ENCODE results near the gene COASY.
"Not testable (repeated sequence)": the region's sequence is repeated elsewhere in the genome, so short reads cannot be mapped to it uniquely, and the experiment has no call there.

COASY gene

DNA sequence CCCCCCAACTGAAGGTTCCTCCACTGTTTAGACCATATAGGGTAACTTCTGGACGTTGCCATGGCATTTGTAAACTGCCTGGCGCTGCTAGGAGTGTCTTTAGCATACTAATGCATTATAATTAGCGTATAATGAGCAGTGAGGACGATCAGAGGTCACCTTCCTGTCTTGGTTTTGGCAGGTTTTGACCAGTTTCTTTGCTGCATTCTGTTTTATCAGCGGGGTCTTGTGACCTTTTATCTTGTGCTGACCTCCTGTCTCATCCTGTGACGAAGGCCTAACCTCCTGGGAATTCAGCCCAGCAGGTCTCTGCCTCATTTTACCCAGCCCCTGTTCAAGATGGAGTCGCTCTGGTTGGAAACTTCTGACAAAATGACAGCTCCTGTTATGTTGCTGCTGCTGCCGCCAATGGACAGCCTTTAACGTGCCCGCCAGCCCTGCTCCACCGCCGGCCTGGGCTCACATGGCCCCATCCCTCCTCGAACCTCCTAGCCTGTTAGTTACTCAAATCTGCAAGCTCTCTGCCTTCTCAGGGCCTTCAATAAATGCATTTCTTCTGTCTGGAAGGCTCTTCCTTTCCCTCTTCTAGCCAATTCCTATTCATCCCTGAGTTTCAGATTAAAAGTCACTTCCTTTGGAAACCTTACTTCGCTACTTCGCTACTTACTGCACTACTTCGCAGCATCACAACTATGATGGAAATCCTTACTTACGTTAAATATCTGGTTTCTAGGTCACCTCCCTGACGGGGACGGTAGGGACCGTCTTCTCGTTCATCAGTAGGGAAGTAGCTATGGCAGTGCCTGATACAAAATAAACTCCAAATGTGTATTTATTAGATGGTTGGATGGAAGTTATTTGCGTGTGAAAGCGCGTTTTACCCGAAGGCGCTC lies 26.5 kb upstream of the COASY start:
- no peak for DNase-seq

DNA sequence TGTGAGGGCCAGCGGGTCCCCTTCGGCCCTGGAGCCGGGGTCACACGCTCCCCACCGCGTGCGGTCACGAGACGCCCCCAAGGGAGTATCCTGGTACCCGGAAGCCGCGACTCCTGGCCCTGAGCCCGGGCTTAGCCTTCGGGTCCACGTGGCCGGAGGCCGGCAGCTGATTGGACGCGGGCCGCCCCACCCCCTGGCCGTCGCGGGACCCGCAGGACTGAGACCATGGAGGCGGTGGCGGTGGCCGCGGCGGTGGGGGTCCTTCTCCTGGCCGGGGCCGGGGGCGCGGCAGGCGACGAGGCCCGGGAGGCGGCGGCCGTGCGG lies 25.9 kb upstream of the COASY start, which contains the start of gene NAGLU:
NAGLU (plus strand) TSS at position 194 of the 324 bp plus-strand sequence; CDS start at position 226, 32 bp downstream.
- peak; percentile 85 for DNase-seq

DNA sequence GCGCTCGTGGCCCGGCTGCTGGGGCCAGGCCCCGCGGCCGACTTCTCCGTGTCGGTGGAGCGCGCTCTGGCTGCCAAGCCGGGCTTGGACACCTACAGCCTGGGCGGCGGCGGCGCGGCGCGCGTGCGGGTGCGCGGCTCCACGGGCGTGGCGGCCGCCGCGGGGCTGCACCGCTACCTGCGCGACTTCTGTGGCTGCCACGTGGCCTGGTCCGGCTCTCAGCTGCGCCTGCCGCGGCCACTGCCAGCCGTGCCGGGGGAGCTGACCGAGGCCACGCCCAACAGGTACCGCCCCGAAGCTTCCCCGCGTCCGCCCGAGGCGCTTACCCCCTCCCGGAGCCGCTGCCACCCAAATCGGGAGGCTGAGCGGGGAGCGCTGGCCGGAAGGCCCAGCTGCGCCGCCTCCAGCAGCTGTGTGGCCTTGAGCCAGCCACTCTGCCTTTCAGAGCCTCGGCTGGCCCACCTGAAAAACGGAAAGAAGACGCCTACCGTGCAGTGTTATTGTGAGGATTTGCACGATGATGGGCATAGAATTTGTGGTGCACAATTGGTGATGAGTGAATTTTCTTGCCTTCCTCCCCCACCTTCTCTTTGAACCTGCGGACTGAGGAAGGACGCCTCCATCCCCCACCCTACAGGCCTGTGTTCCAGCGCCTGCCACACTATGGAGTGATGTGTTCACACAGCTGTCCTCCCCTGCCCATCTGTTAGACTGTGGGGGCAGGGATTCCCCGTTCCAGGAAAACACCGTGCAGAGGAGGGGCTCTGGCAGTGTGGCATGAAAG lies 25.4 kb upstream of the COASY start:
- peak; percentile 84 for DNase-seq

DNA sequence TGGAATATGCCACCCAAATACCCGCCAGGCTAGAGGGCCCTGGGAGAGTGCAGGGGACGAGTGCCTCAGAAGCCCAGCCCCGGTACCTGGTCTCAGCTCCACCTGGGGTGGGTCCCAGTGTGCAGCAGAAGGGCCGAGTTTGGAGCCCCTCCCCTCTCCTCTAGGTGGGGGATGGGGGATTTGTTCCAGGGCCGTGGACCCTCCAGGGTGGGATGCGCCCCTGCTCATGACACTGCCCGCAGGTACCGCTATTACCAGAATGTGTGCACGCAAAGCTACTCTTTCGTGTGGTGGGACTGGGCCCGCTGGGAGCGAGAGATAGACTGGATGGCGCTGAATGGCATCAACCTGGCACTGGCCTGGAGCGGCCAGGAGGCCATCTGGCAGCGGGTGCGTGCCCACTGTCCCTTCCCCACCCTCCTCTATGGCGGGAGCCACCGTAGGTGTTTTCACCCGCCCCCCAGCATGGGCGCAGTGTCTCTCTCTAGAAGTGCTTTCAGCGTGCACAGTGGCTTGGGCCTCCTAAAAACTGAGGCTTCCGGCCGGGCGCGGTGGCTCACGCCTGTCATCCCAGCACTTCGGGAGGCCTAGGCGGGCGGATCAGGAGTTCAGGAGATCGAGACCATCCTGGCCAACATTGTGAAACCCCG lies 24.7 kb upstream of the COASY start:
- DNase-seq, result no peak

DNA sequence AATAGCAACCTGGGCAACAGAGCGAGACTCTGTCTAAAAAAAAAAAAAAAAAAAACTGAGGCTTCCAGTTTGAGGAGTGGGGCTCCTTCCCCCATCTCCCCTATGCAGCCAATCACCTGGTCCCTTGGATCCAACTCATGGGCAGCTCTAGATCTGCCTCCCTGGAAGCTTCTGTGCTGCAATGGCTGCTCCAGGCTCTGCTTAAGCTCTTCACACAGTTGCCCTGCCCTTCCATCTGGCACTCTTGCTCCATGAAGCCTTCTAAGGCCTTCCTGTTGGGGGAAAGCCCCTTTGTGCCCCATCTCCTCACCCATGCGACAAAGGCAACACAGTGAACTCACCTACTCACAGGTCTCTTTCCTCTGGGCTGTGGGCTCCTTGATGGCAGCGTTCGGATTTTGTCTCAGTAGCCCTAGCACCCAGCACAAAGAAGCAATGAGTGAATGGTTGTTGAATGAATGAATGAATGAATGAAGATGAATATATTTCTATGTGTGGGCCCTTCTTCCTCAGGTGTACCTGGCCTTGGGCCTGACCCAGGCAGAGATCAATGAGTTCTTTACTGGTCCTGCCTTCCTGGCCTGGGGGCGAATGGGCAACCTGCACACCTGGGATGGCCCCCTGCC lies 24.0 kb upstream of the COASY start:
- no peak for DNase-seq

DNA sequence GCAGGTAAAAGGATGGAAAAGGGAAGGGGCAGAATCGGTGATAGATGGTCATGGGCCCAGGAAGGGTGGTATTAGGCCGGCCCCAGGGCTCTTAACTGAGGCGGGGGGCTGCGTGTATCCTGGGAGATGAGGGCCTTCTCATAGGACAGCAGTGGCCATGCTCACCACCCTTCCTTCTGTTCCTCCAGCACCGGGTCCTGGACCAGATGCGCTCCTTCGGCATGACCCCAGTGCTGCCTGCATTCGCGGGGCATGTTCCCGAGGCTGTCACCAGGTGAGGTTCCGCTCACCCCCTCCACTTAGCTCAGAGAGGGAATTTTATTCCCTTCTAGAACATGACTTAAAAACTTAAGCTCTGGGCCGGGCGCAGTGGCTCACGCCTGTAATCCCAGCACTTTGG lies 23.5 kb upstream of the COASY start:
- DNase-seq, result no peak

DNA sequence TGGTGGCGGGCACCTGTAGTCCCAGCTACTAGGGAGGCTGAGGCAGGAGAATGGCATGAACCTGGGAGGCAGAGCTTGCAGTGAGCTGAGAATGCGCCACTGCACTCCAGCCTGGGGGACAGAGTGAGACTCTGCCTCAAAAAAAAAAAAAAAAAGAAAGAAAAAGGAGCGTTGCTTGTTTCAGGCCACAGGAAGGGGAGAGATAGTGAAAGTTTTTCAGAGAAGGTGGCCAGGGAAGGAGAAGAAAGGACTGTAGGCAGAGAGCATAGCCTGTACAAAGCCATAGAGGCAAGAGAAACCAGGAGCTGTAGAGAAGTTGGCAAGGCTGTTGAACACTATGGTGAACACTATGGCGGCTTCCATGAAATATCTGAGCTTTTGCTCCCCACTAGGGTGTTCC lies 21.4 kb upstream of the COASY start:
- not testable (repeated sequence) for DNase-seq

DNA sequence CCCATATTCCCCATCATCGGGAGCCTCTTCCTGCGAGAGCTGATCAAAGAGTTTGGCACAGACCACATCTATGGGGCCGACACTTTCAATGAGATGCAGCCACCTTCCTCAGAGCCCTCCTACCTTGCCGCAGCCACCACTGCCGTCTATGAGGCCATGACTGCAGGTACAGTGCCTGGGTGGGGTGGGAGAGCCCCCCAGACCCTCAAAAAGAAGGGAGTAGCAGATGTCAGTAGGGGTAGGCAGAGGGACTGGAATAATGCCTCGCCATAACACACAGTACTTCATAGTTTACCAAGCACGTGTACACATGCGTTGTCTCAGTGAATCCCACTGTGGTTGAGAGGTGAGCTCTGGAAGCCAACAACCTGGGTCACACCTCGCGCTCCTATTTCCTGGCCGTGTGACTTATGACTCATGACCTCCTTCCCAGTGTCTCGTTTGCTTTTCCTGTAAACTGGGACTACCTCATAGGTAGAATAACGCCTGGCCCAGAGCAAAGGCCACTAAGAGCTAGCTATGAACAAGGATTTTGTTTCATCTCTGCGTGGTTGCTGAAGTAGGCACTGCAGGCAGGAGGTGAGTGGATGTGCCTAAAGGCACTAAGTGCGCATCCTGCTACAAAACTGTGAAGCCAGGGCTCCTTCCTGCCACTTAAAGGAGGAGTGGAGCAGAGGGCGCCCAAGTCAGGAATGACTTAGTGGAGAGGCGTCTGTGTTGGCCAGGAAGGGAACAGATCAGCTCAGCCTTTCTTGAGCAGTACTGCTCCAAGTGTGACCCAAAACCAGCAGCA lies 20.7 kb upstream of the COASY start:
- peak; percentile 59 for DNase-seq

DNA sequence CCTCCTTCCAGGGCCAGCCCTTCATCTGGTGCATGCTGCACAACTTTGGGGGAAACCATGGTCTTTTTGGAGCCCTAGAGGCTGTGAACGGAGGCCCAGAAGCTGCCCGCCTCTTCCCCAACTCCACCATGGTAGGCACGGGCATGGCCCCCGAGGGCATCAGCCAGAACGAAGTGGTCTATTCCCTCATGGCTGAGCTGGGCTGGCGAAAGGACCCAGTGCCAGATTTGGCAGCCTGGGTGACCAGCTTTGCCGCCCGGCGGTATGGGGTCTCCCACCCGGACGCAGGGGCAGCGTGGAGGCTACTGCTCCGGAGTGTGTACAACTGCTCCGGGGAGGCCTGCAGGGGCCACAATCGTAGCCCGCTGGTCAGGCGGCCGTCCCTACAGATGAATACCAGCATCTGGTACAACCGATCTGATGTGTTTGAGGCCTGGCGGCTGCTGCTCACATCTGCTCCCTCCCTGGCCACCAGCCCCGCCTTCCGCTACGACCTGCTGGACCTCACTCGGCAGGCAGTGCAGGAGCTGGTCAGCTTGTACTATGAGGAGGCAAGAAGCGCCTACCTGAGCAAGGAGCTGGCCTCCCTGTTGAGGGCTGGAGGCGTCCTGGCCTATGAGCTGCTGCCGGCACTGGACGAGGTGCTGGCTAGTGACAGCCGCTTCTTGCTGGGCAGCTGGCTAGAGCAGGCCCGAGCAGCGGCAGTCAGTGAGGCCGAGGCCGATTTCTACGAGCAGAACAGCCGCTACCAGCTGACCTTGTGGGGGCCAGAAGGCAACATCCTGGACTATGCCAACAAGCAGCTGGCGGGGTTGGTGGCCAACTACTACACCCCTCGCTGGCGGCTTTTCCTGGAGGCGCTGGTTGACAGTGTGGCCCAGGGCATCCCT lies 18.5 kb upstream of the COASY start:
- DNase-seq, result no peak

DNA sequence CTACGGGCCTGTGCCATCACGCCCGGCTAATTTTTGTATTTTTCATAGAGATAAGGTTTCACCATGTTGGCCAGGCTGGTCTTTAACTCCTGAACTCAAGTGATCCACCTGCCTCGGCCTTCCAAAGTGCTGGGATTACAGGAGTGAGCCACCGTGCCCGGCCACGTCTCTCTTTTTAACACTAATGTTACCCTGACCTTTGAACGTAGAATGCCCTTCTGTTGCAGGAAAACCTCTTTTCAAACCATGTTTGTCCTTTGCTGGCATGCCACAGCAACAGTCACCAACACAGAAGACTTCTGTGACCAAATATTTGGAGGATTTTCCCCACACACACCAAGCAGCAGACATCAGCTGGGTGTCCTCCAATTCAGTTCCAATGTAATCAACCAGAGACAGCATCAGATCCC lies 17.1 kb upstream of the COASY start:
- DNase-seq, result no peak

DNA sequence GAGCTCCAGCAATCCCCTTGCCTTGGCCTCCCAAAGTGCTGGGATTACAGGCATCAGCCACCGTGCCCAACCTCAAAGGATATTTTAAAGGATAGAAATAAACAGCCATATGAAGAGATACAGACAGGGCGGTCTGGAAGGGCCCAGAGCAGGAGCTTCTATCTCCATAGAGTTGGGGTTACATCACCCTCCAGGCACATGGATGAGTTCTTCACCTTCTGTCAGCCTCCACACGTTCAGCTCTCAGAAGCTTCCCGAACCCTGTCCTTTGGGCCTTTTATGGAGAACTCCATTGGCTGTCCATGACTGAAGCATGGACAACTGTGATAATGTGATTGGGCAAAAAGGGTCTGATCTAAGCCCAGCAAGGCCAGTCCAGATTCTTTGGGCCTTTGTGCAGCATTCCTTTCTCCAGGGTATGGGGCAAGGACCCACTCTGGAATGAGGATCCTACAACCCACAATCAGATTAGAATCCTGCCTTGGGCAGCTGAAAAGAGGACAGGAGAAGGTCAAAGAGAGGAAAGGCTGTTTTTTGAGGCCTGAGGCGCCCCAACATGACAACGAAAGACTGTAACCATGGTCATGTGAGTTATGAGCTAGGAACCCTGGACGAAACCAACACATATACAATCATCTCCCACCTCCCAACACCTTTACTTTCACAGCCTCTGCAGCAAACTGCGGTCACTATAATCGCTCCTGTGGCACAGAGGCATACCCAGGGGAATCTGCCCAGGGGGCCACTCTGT lies 16.0 kb upstream of the COASY start:
- not testable (repeated sequence) for DNase-seq

DNA sequence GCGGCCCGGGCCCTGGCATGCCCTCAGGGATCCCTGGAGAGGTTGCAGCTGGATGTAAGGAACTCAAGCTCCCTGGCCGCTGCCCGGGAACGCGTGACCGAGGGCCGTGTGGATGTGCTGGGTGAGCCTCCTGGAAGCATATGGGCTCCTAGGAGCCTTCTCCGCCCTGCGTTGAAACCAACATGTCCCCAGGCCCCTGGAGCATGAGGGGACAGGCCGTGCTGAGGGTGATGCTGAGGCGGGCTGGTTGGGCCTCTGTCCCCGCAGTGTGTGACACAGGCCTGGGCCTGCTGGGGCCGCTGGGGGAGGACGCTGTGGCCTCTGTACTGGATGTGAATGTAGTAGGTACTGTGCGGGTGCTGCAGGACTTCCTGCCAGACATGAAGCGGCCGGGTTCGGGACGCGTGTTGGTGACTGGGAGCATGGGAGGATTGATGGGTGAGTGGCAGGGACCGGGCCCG lies 14.9 kb upstream of the COASY start:
- no peak for DNase-seq

DNA sequence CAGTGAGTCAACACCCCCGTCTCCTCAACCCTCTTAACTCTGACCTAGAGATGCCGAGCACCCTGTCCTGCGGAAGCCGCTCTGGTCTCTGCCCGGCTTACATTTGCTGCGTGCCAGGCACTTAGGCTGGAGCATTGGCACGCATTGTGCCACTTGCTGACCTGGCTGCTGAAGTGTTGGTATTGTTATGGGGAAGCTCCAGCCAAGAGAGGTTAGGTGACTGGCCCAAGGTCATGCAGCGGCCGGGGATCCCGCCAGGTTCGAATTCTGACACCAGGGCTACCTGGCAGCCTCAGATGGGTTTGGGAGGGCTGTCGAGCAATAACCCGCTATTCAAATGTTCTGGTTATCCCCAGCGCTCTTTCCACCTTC lies 14.3 kb upstream of the COASY start:
- DNase-seq, result no peak

DNA sequence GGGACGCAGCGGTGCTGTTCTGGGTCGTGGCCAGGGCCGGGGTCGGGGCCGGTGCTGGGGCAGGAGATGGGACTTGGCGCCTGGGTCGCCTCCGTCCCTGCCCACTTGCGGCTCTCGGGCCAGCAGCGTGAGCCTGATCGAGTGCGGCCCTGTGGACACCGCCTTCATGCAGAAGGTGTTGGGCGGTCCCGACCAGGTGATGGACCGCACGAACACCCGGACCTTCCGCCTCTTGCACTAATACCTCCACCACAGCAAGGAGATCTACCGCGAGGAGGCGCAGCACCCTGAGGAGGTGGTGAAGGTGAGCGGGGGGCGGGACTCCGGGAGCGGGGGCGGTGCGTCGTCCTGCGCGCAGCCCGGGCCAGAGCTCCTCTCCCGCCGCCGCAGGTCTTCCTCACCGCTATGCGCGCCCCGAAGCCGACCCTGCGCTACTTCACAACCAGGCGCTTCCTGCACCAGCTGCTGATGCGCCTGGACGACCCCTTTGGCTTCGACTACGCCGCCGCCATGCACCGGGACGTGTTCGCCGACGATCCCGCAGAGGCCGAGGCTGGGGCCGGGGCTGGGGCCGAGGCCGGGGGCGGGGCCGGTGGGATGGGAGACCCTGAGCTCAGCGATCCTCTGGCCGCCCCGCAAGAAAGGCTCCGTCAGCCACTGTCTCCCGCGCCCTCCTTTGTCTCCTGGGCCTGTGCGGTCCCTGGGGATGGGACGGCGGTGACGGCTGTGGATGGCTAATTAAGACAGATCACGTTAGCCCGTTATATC lies 13.7 kb upstream of the COASY start:
- DNase-seq, result peak; percentile 92

DNA sequence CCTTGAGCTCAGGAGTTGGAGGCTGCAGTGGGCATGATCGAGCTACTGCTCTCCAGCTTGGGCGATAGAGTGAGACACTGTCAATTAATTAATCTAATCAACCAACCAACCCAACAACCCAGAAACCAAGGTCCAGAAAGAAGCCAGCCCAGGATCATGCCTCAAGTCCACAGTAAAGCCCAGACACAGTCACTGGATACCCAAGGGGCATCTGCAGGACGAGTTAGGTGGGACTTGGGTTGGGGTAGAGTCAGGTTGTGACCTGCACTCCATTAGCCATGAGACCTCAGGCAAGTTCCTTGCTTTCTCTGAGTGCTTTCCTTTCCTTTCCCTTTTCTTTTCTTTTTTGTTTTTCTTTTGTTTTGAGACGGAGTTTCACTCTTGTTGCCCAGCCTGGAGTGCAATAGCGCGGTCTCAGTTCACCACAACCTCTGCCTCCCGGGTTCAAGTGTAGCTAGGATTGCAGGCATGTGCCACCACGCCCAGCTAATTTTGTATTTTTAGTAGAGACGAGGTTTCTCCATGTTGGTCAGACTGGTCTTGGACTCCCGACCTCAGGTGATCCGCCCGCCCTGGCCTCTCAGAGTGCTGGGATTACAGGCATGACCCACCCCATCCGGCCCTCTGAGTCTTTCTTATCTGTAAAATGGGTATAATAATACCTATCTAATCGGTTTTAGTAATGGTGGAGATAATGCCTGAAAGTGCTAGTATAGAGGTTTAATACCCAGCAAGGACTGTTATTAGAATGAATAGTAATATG lies 12.8 kb upstream of the COASY start:
- DNase-seq, result no peak

DNA sequence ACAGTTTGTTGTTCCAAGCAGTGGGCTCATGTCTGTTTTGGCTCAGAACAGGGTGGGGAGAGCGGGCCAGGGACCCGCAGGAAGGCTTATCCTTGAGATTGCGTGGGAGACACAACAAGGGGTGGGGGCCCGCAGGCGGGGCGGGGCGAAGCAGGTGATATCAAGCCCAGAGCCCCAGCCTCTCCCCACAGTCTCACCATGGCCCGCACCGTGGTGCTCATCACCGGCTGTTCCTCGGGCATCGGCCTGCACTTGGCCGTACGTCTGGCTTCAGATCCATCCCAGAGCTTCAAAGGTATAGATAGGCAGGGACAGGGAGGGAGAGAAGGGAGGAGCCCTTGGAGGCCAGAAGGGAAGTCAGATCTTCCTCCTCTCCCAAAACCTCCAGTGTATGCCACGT lies 9.2 kb upstream of the COASY start, which contains the start of gene HSD17B1:
HSD17B1 (plus strand) TSS at position 188 of the 400 bp plus-strand sequence; CDS start at position 199, 11 bp downstream.
- not testable (repeated sequence) for DNase-seq

DNA sequence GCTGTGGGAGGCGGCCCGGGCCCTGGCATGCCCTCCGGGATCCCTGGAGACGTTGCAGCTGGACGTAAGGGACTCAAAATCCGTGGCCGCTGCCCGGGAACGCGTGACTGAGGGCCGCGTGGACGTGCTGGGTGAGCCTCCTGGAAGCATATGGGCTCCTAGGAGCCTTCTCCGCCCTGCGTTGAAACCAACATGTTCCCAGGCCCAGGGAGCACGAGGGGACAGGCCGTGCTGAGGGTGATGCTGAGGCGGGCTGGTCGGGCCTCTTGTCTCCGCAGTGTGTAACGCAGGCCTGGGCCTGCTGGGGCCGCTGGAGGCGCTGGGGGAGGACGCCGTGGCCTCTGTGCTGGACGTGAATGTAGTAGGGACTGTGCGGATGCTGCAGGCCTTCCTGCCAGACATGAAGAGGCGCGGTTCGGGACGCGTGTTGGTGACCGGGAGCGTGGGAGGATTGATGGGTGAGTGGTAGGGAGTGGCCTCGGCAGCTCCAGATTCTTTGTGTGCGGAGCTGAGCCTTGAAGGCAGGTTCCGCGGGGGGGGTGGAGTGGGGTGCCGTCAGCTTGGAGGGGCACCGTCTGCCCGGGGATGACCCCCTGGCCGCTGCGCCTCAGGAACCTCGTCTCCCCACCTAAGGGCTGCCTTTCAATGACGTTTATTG lies 8.7 kb upstream of the COASY start:
- DNase-seq, result no peak

DNA sequence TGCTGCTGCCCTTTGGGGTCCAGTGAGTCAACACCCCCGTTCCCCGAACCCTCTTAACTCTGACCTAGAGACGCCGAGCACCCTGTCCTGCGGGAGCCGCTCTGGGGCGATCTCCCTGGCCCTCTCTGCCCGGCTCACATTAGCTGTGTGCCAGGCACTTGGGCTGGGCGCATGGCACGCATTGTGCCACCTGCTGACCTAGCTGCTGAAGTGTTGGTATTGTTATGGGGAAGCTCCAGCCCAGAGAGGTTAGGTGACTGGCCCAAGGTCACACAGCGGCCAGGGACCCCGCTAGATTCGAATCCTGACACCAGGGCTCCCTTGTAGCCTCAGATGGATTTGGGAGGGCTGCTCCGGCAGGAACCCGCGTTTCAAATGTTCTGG lies 8.1 kb upstream of the COASY start:
- DNase-seq, result peak; percentile 24
